Endothelial cell (in vitro differentiated cells): ENCODE data around the gene ULBP3. TPM values are rescaled to one million over a fixed set of nuclear protein-coding genes. Genes with fewer than 3 reads are reported as not detected.

Source experiments
- DNase-seq: peaks from one replicate; pipeline ENCODE4 v3.0.0; 2021; ENCODE audit warnings: low spot score
- H3K27ac Mint-ChIP-seq: one replicate; pipeline ENCODE4 v1.8.0; 2021; ENCODE audit warnings: mixed read lengths, inconsistent platforms; ENCODE audit not compliant: unreplicated experiment
- H3K27me3 Mint-ChIP-seq: one replicate; pipeline ENCODE4 v1.8.0; 2021; ENCODE audit warnings: mild to moderate bottlenecking, moderate library complexity, mixed read lengths, inconsistent platforms; ENCODE audit not compliant: unreplicated experiment
- H3K36me3 Mint-ChIP-seq: one replicate; pipeline ENCODE4 v1.8.0; 2021; ENCODE audit warnings: mild to moderate bottlenecking, low read depth, mixed read lengths, inconsistent platforms; ENCODE audit not compliant: unreplicated experiment
- H3K4me1 Mint-ChIP-seq: one replicate; pipeline ENCODE4 v1.8.0; 2021; ENCODE audit warnings: mild to moderate bottlenecking, mixed read lengths, inconsistent platforms; ENCODE audit not compliant: unreplicated experiment
- H3K4me3 Mint-ChIP-seq: one replicate; pipeline ENCODE4 v1.8.0; 2021; ENCODE audit warnings: mild to moderate bottlenecking, mixed read lengths, inconsistent platforms; ENCODE audit not compliant: unreplicated experiment
- H3K9me3 Mint-ChIP-seq: one replicate; pipeline ENCODE4 v1.8.0; 2021; ENCODE audit warnings: mixed read lengths, inconsistent platforms; ENCODE audit not compliant: unreplicated experiment
- total RNA-seq: library from RNA; stranded (reverse); fragmentation: NEBNext Ultra II Directional; extraction: Animal tissue kit (Norgen Biotek cat#: 25700); gene quantifications from one replicate; pipeline ENCODE4 v1.2.1, GENCODE V29; 2021; ENCODE audit not compliant: unreplicated experiment
- TF ChIP-seq, protein P1 (sequence below): fragments of 200-600 bp; sonication (generic); IDR thresholded peaks from one replicate; pipeline ENCODE4 v1.5.0; 2021; ENCODE audit warnings: antibody characterized with exemption; ENCODE audit not compliant: unreplicated experiment

ULBP3 gene
- total RNA-seq, 1 donor from 2014 or later: 16.0 TPM

DNA sequence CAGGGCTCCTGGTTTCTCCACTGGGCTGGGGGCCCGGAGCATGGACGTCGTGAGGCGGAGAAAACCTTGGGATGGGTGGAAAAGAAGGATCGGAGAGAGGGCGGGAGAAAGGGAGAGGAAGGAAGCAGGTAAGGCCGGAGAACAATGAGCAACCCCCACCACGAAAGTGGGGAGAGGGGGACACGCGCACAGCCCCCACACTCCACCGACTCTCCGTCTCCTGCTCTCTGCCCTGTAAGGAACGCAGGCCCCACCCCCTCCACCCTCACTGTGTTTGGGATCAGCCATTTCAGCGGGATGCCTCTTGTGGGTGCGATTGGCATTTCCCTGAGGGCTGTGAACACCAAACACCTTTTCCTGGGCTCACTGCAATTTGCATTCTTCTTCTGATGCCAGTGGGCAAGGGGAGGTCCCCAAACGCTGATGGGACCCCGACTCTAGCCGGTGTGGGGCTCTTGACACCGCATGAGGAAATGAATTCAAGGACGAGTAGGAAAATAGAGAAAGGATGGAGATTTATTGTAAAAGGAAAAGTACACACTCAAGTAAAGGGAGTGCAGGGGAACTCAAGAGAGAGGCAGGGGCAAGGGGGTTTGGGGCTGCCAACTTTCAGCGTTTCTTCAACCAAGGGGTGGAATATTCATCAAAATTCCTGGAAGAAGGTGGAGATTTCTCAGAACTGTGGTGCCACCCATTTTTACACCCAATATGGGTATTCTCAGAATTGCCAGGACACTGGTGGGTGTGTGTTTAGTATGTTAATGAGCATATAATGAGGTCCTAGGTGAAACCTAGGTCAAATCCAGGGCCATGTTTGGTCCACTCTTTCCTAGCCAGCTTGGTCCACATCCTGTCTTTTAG lies 30.5 kb downstream of the ULBP3 start:
- DNase-seq: no peak
- H3K27ac Mint-ChIP-seq: no peak overlapping the region
- TF ChIP-seq, protein P1, sequence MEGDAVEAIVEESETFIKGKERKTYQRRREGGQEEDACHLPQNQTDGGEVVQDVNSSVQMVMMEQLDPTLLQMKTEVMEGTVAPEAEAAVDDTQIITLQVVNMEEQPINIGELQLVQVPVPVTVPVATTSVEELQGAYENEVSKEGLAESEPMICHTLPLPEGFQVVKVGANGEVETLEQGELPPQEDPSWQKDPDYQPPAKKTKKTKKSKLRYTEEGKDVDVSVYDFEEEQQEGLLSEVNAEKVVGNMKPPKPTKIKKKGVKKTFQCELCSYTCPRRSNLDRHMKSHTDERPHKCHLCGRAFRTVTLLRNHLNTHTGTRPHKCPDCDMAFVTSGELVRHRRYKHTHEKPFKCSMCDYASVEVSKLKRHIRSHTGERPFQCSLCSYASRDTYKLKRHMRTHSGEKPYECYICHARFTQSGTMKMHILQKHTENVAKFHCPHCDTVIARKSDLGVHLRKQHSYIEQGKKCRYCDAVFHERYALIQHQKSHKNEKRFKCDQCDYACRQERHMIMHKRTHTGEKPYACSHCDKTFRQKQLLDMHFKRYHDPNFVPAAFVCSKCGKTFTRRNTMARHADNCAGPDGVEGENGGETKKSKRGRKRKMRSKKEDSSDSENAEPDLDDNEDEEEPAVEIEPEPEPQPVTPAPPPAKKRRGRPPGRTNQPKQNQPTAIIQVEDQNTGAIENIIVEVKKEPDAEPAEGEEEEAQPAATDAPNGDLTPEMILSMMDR: no peak
- peaks cover 30% of the 10 kb centered on the region for H3K27me3 Mint-ChIP-seq
- peaks cover 12% of the 10 kb centered on the region for H3K4me1 Mint-ChIP-seq
- no peak overlapping the region for H3K4me3 Mint-ChIP-seq
- H3K9me3 Mint-ChIP-seq: no peaks in the 10 kb centered on the region
- H3K36me3 Mint-ChIP-seq: peaks cover 4% of the 10 kb centered on the region

DNA sequence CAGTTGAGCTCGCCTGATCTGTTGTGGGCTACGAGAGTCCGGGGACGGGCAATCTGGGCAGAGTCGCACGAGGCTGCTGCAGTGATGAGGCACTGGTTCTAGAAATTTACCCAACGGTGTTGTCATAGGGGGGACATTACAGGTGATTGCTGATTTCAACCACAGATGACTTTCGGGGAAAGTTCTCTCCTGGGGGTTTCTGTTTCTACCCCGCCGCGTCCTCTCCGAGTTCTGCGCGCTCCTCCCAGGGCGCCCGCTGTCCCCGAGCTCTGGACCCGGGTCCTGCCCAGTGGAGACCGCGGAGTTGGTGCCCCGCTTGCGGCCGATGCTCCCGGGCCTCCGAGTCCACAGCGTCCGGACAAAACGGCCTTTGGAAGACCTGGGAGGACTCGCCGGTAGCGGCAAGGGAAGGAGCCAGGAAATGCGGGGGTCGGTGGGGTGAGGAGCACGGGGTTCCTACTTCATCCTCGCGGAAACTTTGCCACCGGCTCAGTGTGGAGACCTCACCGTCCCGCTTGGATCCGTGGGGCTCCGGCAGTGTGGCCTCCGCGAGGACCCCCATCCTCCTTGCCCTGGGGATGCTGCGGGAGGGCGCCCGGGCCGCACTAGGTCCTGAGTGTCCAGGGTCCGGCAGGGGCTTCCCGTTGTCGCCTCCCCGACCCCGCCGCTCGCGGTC lies 31.3 kb downstream of the ULBP3 start:
- peaks cover 4% of the 10 kb centered on the region for H3K36me3 Mint-ChIP-seq
- peak overlapping the region; percentile 76 for H3K4me3 Mint-ChIP-seq
- TF ChIP-seq, protein P1: no peak
- DNase-seq: peak; percentile 28
- peaks cover 30% of the 10 kb centered on the region for H3K27me3 Mint-ChIP-seq
- H3K9me3 Mint-ChIP-seq: no peaks in the 10 kb centered on the region
- H3K27ac Mint-ChIP-seq: no peak overlapping the region
- peaks cover 18% of the 10 kb centered on the region for H3K4me1 Mint-ChIP-seq

DNA sequence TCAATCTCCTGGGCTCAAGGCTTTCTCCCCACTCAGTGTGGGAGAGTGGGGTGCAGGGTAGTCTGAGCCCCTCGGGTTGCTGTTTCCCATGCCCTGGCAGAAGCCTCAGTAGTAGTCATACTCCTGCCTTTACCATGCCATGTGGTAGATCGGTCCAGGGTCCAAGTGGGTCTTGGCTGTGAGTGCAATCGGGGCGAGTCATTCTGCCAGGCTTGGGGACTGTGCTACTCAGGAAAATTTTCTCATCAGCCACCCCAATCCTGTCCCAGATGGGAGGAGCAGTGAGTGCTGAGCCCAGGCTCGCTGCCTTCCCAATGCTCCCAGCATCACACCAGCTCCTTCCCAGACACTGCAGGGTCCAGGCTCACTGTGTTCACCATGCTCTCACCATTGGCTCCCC lies 32.8 kb downstream of the ULBP3 start:
- H3K9me3 Mint-ChIP-seq: no peaks in the 10 kb centered on the region
- no peak overlapping the region for H3K27ac Mint-ChIP-seq
- TF ChIP-seq, protein P1: no peak
- H3K4me3 Mint-ChIP-seq: no peak overlapping the region
- H3K27me3 Mint-ChIP-seq: peaks cover 24% of the 10 kb centered on the region
- DNase-seq: no peak
- no peaks in the 10 kb centered on the region for H3K36me3 Mint-ChIP-seq
- peaks cover 18% of the 10 kb centered on the region for H3K4me1 Mint-ChIP-seq

DNA sequence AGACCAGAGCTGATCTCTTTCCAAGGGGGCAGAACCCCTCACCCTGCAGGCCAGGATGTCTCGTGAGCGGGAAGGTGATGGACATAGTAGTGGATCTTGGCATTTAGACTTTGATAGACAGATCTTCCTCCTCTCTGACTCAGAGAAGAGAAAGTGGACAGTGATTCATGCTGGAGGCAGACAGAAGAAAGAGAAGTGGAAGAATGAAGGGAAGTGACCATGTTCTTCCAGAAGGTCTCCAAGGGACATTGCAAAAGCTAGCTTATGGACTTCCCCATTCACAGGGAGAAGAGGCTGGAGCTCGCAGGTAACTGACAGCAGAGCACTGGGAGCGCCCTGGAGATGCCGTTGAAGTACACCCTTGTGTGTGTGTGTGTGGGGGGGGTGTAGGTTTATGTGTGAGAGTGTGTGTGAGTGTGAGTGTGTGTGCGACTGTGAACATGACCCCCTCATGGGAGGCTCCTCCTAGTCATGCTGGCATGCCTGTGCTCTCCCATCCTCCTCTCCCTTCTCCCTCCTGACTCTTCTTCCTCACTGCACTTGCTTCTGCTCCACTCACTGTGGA lies 35.6 kb downstream of the ULBP3 start:
- no peak for DNase-seq
- no peak overlapping the region for H3K27ac Mint-ChIP-seq

More for the DNA sequence above, 35.6 kb downstream of the ULBP3 start:
- Mint-ChIP-seq H3K27me3 (peaks cover 21% of the 10 kb centered on the region), H3K36me3 (no peaks in the 10 kb centered on the region), H3K9me3 (no peaks in the 10 kb centered on the region), H3K4me3 (no peak overlapping the region), H3K4me1 (peaks cover 11% of the 10 kb centered on the region)
- TF ChIP-seq, protein P1: no peak
